Activated CD8-positive, alpha-beta memory T cell treated with anti-CD3 and anti-CD28 coated beads, Interleukin-2, amount 50 U/mL, for 1 hour (primary cell): ENCODE results near the gene PTGS2.
"Not testable (repeated sequence)": the region's sequence is repeated elsewhere in the genome, so short reads cannot be mapped to it uniquely, and the experiment has no call there.

Experiments
- DNase-seq: peaks from one replicate; pipeline ENCODE4 v3.0.0-alpha.2; 2020; ENCODE audit errors: extremely low read depth

The PTGS2 gene

GRCh38 chr1:186670297-186671135, 9.7 kb downstream of the PTGS2 start:
- DNase-seq: no peak

DNA sequence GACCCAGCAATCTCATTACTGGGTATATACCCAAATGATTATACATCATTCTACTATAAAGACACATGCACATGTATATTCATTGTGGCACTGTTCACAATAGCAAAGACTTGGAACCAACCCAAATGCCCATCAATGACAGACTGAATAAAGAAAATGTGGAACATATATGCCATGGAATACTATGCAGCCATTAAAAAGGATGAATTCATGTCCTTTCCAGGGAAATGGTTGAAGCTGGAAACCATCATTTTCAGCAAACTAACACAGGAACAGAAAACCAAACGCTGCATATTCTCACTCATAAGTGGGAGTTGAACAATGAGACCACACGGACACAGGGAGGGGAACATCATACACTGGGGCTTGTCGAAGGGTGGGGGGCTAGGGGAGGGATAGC, 10.4 kb downstream of the PTGS2 start:
- not testable (repeated sequence) for DNase-seq

DNA sequence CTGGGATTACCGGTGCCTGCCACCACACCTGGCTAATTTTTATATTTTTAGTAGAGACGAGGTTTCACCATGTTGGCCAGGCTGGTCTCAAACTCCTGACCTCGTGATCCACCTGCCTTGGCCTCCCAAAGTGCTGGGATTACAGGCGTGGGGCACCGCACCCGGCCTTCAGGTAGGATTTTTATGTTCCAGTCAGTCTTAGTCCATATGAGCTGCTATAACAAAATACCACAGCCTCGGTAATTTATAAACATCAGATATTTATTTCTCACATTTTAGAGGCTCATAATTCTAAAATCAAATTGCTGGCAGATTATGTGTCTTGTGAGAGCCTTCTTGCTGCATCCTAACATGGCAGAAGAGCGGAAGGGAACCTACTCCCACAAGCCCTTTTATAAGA, 16.0 kb downstream of the PTGS2 start:
- DNase-seq: not testable (repeated sequence)

DNA sequence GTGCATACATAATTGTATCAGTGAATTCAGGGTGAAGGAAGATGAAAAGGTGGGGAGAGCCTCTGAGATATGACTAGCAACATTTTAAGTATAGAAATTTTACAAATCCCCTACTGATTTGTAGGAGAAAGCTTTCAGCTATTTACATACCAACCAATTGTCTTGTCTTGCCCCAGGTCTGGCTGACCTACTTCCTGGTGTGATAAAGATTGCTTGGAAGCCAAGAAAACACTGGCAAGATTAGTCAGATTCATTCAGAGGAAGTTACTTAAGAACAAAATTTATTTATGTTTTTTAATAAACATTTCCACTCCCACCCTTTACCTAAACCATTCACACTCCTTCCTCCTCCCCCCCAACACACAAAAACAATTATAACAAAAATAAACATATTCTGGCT, 17.5 kb downstream of the PTGS2 start:
- no peak for DNase-seq

- DNase-seq: no peak
These were observed 20.3 kb downstream of the PTGS2 start for GRCh38 chr1:186659890-186660341.

GRCh38 chr1:186658999-186659398, 21.2 kb downstream of the PTGS2 start:
- no peak for DNase-seq

- no peak for DNase-seq
These were observed 22.7 kb downstream of the PTGS2 start for GRCh38 chr1:186657481-186657880.

DNA sequence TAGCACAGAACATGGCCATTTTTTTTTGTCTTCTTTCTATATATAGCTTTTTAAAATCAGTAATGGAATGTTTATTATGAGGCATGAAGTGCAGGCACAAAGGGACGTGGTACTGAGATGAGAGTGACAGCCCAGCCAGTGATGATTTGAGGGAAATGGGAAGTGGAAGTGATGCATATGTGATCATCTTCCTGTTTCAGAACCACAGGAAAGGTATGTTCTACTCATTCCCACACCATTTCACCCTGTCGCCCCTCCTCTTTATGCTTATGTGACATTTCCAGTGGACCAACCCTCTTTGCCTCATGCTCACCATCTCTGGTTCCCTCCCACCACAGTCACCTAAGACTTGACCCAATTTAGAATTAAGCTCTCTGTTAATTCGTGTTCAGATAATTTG, 24.3 kb downstream of the PTGS2 start:
- DNase-seq: no peak

DNA sequence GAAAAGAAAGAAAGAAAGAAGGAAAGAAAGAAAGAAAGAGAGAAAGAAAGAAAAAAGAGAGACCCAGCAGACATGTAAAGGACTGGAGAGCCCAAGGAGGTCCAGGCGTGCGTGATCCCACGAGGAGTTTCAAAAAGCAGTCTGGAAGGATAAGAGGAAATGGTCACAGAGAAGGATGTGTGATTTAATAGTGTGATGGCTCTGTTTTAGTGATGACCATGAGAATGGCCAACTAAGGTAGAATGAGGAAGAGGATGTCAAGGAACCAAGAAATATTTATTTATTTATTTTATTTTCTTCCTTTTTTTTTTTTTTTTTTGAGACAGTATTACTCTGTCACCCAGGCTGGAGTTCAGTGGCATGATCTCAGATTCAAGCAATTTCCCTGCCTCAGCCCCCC, 25.5 kb downstream of the PTGS2 start:
- DNase-seq: no peak

- DNase-seq: no peak
These were observed 26.9 kb downstream of the PTGS2 start for GRCh38 chr1:186653312-186653711.

DNA sequence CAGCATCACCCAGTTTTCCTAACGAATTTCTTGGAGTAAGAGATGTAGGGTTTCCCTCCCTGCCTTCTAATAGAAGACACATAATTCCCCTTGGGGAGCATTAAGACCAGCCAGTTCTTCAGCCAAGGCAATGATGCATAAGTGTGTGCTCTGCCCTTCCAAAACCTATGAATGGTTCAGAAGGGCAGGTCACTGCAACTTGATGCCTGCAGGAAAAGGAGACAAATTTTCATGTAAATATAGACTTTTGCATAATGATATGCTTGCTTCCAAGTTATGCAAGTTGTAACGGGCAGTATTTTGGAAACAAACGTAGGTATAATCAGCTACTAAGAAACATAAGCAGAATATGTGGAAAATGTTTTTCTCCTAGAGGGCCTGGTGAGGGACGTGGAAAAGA, 31.6 kb downstream of the PTGS2 start:
- no peak for DNase-seq

GRCh38 chr1:186647985-186648384, 32.2 kb downstream of the PTGS2 start:
- not testable (repeated sequence) for DNase-seq

DNA sequence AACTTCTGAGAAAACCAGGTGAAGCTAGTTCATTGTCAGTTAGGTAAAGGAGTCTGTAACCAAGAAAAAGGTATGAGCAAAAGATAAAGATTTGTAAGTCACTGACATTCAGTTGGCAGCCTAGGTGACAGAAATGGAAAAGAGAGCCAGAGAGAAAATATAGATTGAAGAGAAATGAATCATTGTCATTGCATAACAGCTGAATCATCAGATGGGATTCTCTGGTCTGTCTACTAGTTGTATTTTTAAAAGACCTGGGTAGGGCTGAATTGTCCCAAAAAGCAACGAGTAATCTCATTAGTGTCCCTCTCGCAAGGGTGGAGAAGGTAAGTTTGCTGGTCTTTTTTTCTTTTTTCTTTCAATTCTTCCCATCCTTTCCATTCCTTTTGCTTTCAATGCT, 36.6 kb downstream of the PTGS2 start:
- DNase-seq: no peak

GRCh38 chr1:186637567-186637966, 42.7 kb downstream of the PTGS2 start:
- DNase-seq: not testable (repeated sequence)

- DNase-seq: no peak
These were observed 43.4 kb downstream of the PTGS2 start for GRCh38 chr1:186636786-186637185.

DNA sequence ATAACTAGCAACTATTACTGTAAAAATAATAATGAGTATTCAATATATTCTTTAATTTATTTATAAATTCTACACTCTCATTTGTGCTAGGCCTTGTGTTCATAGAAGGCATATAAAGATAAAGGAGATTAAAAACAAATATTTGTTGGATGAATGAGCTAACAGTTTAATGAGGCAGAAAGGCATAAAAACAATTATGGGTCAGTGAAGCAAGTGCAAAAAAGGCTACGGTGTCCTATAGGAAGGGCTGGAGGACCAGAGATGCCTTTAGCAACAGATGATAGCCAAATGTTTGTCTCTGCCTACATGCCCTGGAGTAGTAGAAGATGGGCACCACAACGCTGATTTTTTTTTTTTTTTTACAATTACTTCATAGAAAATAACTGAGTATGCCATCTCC, 45.7 kb downstream of the PTGS2 start:
- no peak for DNase-seq

- no peak for DNase-seq
These were observed 47.1 kb downstream of the PTGS2 start for GRCh38 chr1:186633116-186633515.

DNA sequence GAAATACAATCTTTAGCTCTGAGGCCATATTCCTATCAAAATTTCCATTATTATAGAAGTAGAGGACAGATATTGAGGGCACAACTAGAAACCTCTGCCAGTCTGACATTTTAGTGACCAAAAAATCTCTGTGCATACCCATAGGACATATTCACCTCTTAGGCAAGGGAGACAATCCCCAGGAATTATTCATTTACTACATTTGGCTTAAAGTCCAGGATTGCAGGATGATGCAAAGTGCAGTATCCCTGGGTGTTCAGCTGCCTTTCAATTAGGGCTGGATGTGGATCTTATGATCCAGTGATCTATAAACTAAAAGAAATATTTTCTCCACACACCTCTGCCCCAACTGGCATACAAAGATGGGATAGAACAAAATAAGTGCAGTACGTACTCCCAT, 50.9 kb downstream of the PTGS2 start:
- no peak for DNase-seq

DNA sequence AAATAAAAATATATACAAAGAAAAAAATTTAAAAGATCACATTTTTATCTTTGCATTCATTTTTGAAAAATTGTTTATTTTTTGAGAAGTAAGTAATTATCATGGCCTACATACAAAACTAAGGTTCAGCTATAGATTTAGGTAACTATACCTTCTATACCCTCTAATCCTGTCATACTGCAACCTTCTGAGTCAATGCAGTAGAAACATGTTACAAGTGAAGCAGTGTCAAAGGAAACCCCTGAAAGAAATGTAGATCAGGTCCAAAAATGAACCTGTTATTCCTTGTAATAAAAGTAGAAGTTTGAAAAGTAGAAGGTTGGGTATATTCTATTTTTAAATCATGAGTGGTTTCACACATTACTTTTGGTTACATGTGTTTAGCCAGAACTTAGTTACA, 51.3 kb downstream of the PTGS2 start:
- no peak for DNase-seq

- no peak for DNase-seq
These were observed 53.2 kb downstream of the PTGS2 start for GRCh38 chr1:186627019-186627418.

- DNase-seq: no peak
These were observed 53.8 kb downstream of the PTGS2 start for GRCh38 chr1:186626356-186626932.

DNA sequence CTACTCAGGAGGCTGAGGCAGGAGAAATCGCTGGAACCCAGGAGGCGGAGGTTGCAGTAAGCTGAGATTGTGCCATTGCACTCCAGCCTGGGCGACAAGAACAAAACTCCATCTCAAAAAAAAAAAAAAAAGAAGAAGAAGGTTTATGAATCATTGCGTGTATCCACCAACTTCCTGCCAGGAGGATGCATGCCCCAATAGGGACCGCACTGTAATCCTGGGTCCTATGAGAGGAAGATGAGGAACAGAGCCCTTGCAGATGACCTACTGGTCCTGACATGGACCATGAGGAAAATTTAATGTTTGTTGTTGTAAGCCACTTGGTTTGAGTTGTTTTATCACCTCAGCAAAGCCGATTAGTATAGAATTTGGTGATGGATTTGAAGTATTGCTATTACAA, 56.7 kb downstream of the PTGS2 start:
- DNase-seq: no peak
